GM18951 (cell line): ENCODE measurements around the gene ZNF408.

Experiments
- POLR2A ChIP-seq: IDR thresholded peaks from 4 replicates; pipeline ENCODE4 v1.6.1; 2011; ENCODE audit warnings: mild to moderate bottlenecking; ENCODE audit not compliant: insufficient read length, insufficient read depth; ENCODE audit errors: extremely low read depth
- in situ Hi-C: fragments of 300-500 bp; cut with MboI; formaldehyde crosslinking; loops from one replicate; pipeline ENCODE4 v1.12.0; 2022; ENCODE audit warnings: low sequenced_read_pairs, mixed read lengths, inconsistent platforms; ENCODE audit not compliant: unreplicated experiment

The ZNF408 gene

GRCh38 chr11:46680164-46680760, 20.6 kb upstream of the ZNF408 start:
- in situ Hi-C loops = no loop called here
- TF ChIP-seq POLR2A = no peak

GRCh38 chr11:46680815-46681214, 20.0 kb upstream of the ZNF408 start:
- TF ChIP-seq POLR2A = no peak
- in situ Hi-C loops = no loop called here

GRCh38 chr11:46681814-46682213, 19.0 kb upstream of the ZNF408 start:
- TF ChIP-seq POLR2A = no peak
- in situ Hi-C loops = no loop called here

- in situ Hi-C loops = no loop called here
- no peak for TF ChIP-seq POLR2A
Measured at GRCh38 chr11:46682773-46683752, 17.8 kb upstream of the ZNF408 start.

- TF ChIP-seq POLR2A = no peak
- in situ Hi-C loops = no loop called here
Measured at GRCh38 chr11:46684367-46684766, 16.5 kb upstream of the ZNF408 start.

- TF ChIP-seq POLR2A = no peak
- in situ Hi-C loops = no loop called here
Measured at GRCh38 chr11:46686886-46687795, 13.7 kb upstream of the ZNF408 start.

GRCh38 chr11:46690702-46691101, 10.1 kb upstream of the ZNF408 start:
- in situ Hi-C loops = no loop called here

GRCh38 chr11:46692450-46692849, 8.4 kb upstream of the ZNF408 start:
- no peak for TF ChIP-seq POLR2A

More at GRCh38 chr11:46690702-46691101, 10.1 kb upstream of the ZNF408 start:
- no peak for TF ChIP-seq POLR2A

GRCh38 chr11:46693597-46694012, 7.2 kb upstream of the ZNF408 start:
- in situ Hi-C loops = no loop called here
- TF ChIP-seq POLR2A = no peak

More at GRCh38 chr11:46692450-46692849, 8.4 kb upstream of the ZNF408 start:
- in situ Hi-C loops = no loop called here

GRCh38 chr11:46694072-46694471, 6.8 kb upstream of the ZNF408 start:
- in situ Hi-C loops = no loop called here
- TF ChIP-seq POLR2A = no peak

GRCh38 chr11:46694607-46695006, 6.2 kb upstream of the ZNF408 start:
- TF ChIP-seq POLR2A = no peak

GRCh38 chr11:46695345-46696211, 5.3 kb upstream of the ZNF408 start:
- TF ChIP-seq POLR2A = no peak
- in situ Hi-C loops = no loop called here

More at GRCh38 chr11:46694607-46695006, 6.2 kb upstream of the ZNF408 start:
- in situ Hi-C loops = no loop called here
